GM10248 (cell line): ENCODE results near the gene CMIP.

ENCODE experiments used
- CTCF ChIA-PET: fragments of 300-600 bp; sonication (Branson Sonifier 250); formaldehyde crosslinking; extraction: SDS; loops from one replicate; lab custom pipeline; 2021; ENCODE audit warnings: antibody characterized with exemption; lab: Yijun Ruan, JAX
- POLR2A ChIA-PET: fragments of 350-650 bp; sonication (Branson Sonifier 250); formaldehyde crosslinking; extraction: SDS; loops from one replicate; lab custom pipeline; 2020; ENCODE audit warnings: antibody characterized with exemption; lab: Yijun Ruan, JAX
- DNase-seq: peaks from one replicate; pipeline ENCODE4 v3.0.0; 2012; ENCODE audit errors: extremely low spot score
- TF ChIP-seq, protein P1 (sequence below): IDR thresholded peaks from 2 replicates; pipeline ENCODE4 v1.5.1; 2012; ENCODE audit warnings: mild to moderate bottlenecking, low read depth; ENCODE audit errors: extremely low read depth, missing control alignments, control extremely low read depth

CMIP gene

DNA sequence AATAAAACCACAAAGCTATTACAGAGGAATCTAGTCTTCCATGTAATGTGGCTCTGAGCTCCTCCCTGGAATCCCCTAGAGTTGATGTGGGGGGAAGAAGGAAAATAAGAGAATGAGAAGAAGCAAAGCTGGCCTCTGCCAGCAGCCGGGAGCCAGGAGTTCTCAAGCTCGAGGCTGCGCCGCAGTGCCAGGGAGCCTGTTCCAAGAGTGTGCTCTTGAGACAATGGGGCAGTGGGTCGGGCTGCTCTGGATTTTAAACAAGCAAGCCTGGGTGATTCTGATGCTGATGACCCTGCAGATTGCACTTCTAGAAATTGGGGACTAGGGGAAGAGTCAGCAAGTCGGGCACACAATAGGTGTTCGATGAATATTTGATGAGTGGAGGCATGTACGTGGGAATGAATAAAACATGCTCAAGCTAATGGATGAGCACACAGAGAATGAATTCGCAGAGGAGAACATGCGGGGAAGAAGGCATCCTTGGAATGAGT is 119.9 kb downstream of the CMIP start:
- no peak for DNase-seq
- POLR2A ChIA-PET = no interaction called here
- TF ChIP-seq, protein P1, sequence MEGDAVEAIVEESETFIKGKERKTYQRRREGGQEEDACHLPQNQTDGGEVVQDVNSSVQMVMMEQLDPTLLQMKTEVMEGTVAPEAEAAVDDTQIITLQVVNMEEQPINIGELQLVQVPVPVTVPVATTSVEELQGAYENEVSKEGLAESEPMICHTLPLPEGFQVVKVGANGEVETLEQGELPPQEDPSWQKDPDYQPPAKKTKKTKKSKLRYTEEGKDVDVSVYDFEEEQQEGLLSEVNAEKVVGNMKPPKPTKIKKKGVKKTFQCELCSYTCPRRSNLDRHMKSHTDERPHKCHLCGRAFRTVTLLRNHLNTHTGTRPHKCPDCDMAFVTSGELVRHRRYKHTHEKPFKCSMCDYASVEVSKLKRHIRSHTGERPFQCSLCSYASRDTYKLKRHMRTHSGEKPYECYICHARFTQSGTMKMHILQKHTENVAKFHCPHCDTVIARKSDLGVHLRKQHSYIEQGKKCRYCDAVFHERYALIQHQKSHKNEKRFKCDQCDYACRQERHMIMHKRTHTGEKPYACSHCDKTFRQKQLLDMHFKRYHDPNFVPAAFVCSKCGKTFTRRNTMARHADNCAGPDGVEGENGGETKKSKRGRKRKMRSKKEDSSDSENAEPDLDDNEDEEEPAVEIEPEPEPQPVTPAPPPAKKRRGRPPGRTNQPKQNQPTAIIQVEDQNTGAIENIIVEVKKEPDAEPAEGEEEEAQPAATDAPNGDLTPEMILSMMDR = no peak
- CTCF ChIA-PET = no interaction called here

DNA sequence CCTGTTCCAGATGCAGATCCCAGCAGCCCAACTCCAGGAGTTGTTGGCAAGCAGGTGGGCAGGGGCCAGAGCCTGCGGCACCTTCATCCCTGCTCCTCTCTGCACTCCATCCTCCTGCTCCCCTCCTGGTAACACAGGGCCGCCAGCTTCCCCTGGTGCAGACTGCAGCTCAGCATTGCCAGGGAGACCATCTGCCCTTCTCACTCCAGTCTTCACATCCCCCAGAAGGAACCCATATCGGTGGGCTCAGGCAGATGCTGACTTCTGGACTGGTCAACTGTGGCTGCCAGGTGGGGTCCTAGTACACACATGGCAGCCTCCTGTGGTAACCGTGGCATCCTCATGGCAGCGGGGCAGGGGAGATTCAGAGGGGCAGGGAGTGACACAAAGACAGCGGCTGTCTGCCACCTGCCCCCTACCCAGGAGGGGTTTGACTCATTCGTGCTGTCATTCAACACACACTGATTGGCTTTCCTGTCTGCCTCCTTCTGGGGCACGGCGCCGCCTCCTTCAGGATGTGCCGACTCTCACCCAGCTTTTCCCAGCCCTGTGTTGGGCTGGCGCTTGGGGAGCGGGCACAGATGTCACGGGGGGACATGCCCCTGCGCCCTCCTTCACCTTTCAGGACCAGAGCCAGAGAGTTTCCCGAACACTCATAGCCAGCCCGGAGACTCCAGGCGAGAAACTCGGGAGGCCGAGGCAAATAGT is 120.9 kb downstream of the CMIP start:
- CTCF ChIA-PET = no interaction called here
- POLR2A ChIA-PET = no interaction called here
- TF ChIP-seq, protein P1 = no peak
- no peak for DNase-seq

DNA sequence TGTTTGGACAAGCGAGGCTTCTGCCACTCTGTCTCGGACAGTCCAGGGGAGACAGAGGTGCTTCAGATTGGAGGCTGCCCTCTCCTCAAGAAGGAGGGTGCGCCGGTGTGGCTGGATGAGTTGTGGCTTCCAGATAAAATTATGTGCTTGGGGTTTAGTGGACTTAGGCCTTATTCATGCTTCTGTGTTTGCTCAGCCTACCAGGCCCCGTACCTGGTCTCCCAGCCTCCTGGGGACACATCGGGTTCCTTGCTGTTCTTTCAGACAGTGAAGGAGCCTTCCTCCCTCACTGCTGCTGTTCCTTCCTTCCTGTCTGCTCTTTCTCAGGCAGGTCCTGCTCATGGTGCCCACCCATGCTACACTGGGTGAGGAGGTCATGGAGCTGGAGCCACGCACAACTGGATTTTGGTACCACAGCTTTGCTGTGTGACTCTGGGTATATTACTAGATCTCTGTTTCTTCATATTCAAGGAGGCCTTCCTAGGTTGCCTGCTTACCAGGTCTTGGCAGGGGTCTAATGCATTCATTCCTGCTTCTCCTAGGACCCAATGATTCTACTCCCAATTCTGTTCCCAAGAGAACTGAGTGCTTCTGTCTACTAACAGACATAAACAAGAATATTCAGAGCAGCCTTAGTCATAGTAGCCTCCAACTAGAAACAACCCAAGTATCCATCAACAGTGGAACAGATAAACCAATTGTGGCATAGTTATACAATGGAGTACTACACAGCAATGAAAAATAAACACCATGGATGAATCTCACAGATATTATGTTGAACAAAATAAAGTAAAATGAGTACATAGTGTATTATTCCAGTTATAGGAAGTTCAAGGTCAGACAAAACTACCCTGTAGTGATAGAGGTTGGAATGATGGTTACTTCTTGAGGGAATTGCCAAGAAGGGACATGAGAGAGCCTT is 121.7 kb downstream of the CMIP start:
- no peak for DNase-seq
- TF ChIP-seq, protein P1 = no peak
- POLR2A ChIA-PET = no interaction called here
- CTCF ChIA-PET = no interaction called here

DNA sequence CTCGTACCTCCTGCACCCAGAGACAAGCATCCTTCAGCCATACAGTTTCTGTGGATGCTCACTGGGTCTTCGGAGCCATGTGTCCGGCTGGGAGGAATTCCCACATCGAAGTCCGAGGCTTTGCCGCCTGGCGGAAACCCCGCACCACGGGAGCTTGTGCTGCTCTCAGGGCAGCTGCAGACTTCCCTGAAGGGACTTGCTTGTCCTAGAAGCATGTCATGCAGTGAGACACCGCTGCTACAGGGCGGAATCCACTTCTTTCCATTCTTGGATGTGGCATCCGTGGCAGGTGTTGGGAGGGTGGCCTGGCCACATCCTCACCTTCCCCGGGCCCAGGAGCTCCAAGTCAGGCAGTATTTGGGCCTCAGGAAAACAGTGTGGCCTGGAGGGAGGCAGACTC is 122.5 kb downstream of the CMIP start:
- ChIA-PET CTCF (no interaction called here), POLR2A (no interaction called here)
- TF ChIP-seq, protein P1 = no peak
- no peak for DNase-seq

DNA sequence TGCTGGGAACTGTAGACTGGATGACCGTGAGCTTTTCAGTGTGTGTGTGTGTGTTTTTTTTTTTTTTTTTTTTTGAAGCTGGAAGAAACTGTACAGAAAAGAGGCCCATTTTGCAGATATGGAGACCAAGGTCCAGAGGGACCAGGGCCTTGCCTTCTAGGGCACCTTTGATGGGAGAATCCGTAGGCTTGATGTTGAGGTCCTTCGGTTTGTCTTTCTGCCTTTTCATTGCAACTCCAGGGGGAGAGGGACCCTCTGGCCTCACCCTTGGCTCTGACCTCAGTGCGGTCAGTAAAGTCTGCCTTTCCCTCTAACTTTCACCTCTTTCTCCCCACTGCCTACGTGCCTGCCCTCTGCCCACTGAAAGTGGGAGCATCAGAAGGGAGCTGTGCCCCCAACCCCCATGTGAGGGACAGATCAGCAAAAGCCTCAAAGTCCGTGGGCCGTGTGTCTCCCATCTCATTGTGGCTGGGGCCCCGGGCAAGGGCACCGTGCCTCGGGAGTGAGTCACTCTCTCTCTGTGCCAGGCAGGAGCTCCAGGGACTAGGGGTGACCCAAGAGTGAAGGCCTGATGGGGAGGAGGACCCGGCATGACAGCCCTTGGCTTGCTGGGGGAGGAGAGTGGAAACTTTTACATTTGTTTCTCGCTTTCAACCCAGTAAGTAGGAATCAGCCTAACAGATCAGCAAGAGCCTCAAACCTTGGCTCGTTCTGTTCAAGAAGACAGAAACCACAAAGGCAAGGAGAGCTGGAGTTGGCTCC is 123.6 kb downstream of the CMIP start:
- ChIA-PET POLR2A (no interaction called here), CTCF (interaction anchor here (1.5 kb wide), 1 partner anchor 40 kb away, joined by 3 read pairs; no protein-coding TSS in a partner anchor)
- TF ChIP-seq, protein P1 = no peak
- DNase-seq = no peak

DNA sequence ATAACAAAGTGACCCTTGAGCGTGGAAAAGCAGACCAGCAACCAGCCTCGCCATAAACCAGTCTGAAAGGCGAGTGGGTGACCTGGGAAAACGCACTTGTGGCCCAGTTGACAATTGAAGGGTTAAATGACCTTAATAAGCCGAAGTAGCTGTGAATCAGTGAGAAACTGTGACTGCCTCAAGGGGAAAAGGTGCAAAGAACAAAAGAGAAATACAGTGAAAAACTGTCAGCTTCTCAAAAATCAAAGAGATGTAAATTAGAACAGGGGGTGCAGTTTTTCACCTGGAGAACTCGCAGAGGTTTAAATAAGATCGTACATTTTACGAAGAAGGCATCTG is 124.1 kb downstream of the CMIP start:
- POLR2A ChIA-PET = no interaction called here
- no peak for DNase-seq
- CTCF ChIA-PET = interaction anchor here (1.5 kb wide), 1 partner anchor 39 kb away, joined by 3 read pairs; no protein-coding TSS in a partner anchor
- TF ChIP-seq, protein P1 = no peak
